ENCODE measurements around the gene COL6A2. TPM values are rescaled to one million over a fixed set of nuclear protein-coding genes. Genes with fewer than 3 reads are reported as not detected.

The COL6A2 gene
- total and polyA plus RNA-seq, 2 experiments from 2014 or later: 28.4 to 89.2 TPM

DNA sequence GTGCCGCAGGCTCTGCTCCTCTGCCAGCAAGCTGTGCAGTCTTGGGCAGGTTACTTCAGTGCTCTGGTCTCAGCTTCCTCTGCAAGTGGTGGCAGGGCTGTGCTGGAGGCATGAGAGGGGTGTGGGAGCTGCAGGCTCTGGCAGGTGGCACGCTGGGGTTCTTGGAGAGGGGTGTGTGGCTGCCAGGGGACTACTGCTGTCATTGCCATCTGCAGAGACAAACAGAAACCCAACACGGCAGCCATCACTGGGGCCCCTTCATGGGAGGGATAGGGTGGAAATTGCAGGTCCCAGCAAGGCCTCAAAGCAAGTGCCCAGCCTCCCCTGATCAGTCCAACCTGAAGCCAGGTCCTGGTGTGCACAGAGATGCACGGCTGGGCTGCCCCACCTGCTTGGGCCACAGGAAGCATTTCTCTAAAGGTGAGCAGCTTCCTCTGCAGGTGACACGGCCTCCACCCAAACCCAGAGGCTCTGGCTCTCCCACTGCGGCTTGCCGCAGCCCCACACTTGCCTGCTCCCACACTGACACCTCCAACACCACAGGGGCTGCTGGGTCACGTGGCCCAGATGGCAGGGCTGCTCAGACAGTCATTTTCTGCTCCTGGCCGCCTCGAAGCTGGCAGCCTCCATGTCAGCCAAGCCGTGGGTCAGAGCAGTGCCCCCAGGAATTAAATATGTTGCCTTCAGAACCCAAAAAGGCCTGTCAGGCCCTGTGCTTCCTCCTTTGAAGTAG lies 4.1 kb upstream of the COL6A2 start:
- Histone ChIP-seq H3K4me2 (no peak overlapping the region), H3K4me3 (no peak overlapping the region), H3F3A (replicated peaks; ENCODE audit: low read depth) (no peaks in the 10 kb centered on the region), H3K9me2 (ENCODE audit: insufficient read depth) (0 out of 2 replicates have a peak, but pooled peaks cover 2% of the 10 kb centered on the region), H3K4me1 (ENCODE audit: insufficient read depth) (no peaks in the 10 kb centered on the region), H3K27me3 (ENCODE audit: insufficient read depth) (no peaks in the 10 kb centered on the region), H3K27ac (ENCODE audit: low read depth) (no peak overlapping the region), H3K36me3 (ENCODE audit: insufficient read depth) (no peaks in the 10 kb centered on the region), H4K20me1 (replicated peaks; ENCODE audit: insufficient read depth) (no peaks in the 10 kb centered on the region), H3K79me2 (replicated peaks; ENCODE audit: insufficient read depth) (no peaks in the 10 kb centered on the region), H2AFZ (no peak overlapping the region)
- H3K27ac Mint-ChIP-seq: no peak overlapping the region
- ATAC-seq: no peak
- no peak overlapping the region for H3K4me3 Mint-ChIP-seq
- H3K9me3 Mint-ChIP-seq: peaks cover 45% of the 10 kb centered on the region
- DNase-seq (ENCODE audit: low spot score): no peak
- no peak for TF ChIP-seq STAT1 (IDR thresholded peaks at IDR 0.05; ENCODE audit: unreplicated experiment)
- TF ChIP-seq, protein P1, sequence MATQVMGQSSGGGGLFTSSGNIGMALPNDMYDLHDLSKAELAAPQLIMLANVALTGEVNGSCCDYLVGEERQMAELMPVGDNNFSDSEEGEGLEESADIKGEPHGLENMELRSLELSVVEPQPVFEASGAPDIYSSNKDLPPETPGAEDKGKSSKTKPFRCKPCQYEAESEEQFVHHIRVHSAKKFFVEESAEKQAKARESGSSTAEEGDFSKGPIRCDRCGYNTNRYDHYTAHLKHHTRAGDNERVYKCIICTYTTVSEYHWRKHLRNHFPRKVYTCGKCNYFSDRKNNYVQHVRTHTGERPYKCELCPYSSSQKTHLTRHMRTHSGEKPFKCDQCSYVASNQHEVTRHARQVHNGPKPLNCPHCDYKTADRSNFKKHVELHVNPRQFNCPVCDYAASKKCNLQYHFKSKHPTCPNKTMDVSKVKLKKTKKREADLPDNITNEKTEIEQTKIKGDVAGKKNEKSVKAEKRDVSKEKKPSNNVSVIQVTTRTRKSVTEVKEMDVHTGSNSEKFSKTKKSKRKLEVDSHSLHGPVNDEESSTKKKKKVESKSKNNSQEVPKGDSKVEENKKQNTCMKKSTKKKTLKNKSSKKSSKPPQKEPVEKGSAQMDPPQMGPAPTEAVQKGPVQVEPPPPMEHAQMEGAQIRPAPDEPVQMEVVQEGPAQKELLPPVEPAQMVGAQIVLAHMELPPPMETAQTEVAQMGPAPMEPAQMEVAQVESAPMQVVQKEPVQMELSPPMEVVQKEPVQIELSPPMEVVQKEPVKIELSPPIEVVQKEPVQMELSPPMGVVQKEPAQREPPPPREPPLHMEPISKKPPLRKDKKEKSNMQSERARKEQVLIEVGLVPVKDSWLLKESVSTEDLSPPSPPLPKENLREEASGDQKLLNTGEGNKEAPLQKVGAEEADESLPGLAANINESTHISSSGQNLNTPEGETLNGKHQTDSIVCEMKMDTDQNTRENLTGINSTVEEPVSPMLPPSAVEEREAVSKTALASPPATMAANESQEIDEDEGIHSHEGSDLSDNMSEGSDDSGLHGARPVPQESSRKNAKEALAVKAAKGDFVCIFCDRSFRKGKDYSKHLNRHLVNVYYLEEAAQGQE (IDR thresholded peaks at IDR 0.05; ENCODE audit: unreplicated experiment): no peak
- TF ChIP-seq CREB1 (CRISPR knock-in tag; IDR thresholded peaks at IDR 0.05; ENCODE audit: low read depth): no peak
- TF ChIP-seq, protein P2, sequence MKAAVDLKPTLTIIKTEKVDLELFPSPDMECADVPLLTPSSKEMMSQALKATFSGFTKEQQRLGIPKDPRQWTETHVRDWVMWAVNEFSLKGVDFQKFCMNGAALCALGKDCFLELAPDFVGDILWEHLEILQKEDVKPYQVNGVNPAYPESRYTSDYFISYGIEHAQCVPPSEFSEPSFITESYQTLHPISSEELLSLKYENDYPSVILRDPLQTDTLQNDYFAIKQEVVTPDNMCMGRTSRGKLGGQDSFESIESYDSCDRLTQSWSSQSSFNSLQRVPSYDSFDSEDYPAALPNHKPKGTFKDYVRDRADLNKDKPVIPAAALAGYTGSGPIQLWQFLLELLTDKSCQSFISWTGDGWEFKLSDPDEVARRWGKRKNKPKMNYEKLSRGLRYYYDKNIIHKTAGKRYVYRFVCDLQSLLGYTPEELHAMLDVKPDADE (IDR thresholded peaks at IDR 0.05): no peak
- TF ChIP-seq EZH2phosphoT487 (IDR thresholded peaks at IDR 0.05; ENCODE audit: unreplicated experiment): no peak
- TF ChIP-seq NANOG (IDR thresholded peaks at IDR 0.05; ENCODE audit: borderline replicate concordance): no peak
- no peak for TF ChIP-seq EZH2 (IDR thresholded peaks at IDR 0.05; ENCODE audit: low read depth, unreplicated experiment)
- TF ChIP-seq POLR2AphosphoS5 (IDR thresholded peaks at IDR 0.05; ENCODE audit: low read depth): no peak
- TF ChIP-seq JUNB (IDR thresholded peaks at IDR 0.05; ENCODE audit: unreplicated experiment): no peak
- TF ChIP-seq, protein P3, sequence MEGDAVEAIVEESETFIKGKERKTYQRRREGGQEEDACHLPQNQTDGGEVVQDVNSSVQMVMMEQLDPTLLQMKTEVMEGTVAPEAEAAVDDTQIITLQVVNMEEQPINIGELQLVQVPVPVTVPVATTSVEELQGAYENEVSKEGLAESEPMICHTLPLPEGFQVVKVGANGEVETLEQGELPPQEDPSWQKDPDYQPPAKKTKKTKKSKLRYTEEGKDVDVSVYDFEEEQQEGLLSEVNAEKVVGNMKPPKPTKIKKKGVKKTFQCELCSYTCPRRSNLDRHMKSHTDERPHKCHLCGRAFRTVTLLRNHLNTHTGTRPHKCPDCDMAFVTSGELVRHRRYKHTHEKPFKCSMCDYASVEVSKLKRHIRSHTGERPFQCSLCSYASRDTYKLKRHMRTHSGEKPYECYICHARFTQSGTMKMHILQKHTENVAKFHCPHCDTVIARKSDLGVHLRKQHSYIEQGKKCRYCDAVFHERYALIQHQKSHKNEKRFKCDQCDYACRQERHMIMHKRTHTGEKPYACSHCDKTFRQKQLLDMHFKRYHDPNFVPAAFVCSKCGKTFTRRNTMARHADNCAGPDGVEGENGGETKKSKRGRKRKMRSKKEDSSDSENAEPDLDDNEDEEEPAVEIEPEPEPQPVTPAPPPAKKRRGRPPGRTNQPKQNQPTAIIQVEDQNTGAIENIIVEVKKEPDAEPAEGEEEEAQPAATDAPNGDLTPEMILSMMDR (conservative IDR thresholded peaks at IDR 0.05; ENCODE audit: low read depth in 2 of 2): no peak
- peaks cover 20% of the 10 kb centered on the region for H3K27me3 Mint-ChIP-seq (ENCODE audit: insufficient read depth, low read depth, poor library complexity)
- H3K4me1 Mint-ChIP-seq: peaks cover 3% of the 10 kb centered on the region; the same call in 1 of the 3 replicates
- H3K36me3 Mint-ChIP-seq (ENCODE audit: low read depth): peaks cover 35% of the 10 kb centered on the region

Data from GM23338 (cell line).